ENCODE results near the gene MIF.
A peak's percentile ranks its signal among the peaks of the same experiment; 100 is the strongest.
"Not testable (repeated sequence)": the region's sequence is repeated elsewhere in the genome, so short reads cannot be mapped to it uniquely, and the experiment has no call there.

Gene MIF

GRCh38 chr22:23859201-23859600, 35.0 kb upstream of the MIF start:
- H3K27me3 Mint-ChIP-seq (ENCODE audit: low read depth) = peaks cover 7% of the 10 kb centered on the region
- H3K4me1 Mint-ChIP-seq (ENCODE audit: low read depth) = peaks cover 17% of the 10 kb centered on the region
- peak overlapping the region; percentile 92 for H3K4me3 Mint-ChIP-seq
- H3K9me3 Mint-ChIP-seq = no peaks in the 10 kb centered on the region
- H3K36me3 Mint-ChIP-seq (ENCODE audit: low read depth) = no peaks in the 10 kb centered on the region
- no peak for DNase-seq (ENCODE audit: low spot score)
- no peak overlapping the region for H3K27ac Mint-ChIP-seq

DNA sequence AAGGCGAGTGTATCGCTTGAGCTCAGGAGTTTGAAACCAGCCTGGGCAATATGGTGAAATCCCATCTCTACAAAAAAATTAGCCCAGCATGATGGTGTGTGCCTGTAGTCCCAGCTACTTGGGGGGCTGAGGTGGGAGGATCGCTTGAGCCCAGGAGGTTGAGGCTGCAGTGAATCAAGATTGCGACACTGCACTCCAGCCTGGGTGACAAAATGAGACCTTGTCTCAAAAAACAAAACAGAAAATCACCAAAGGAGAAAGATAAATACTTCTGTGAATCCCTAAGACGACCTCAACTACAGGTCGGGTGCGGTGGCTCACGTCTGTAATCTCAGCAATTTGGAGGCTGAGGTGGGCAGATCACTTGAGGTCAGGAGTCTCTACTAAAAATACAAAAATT, 34.0 kb upstream of the MIF start:
- H3K9me3 Mint-ChIP-seq; DNase-seq (ENCODE audit: low spot score); H3K27me3 Mint-ChIP-seq (ENCODE audit: low read depth); H3K36me3 Mint-ChIP-seq (ENCODE audit: low read depth); H3K27ac Mint-ChIP-seq; H3K4me3 Mint-ChIP-seq: not testable (repeated sequence)
- peaks cover 17% of the 10 kb centered on the region for H3K4me1 Mint-ChIP-seq (ENCODE audit: low read depth)

- Mint-ChIP-seq H3K4me3 (no peak overlapping the region), H3K9me3 (no peaks in the 10 kb centered on the region)
- DNase-seq (ENCODE audit: low spot score) = peak; percentile 36
Observed at GRCh38 chr22:23862103-23862502, 32.1 kb upstream of the MIF start.

DNA sequence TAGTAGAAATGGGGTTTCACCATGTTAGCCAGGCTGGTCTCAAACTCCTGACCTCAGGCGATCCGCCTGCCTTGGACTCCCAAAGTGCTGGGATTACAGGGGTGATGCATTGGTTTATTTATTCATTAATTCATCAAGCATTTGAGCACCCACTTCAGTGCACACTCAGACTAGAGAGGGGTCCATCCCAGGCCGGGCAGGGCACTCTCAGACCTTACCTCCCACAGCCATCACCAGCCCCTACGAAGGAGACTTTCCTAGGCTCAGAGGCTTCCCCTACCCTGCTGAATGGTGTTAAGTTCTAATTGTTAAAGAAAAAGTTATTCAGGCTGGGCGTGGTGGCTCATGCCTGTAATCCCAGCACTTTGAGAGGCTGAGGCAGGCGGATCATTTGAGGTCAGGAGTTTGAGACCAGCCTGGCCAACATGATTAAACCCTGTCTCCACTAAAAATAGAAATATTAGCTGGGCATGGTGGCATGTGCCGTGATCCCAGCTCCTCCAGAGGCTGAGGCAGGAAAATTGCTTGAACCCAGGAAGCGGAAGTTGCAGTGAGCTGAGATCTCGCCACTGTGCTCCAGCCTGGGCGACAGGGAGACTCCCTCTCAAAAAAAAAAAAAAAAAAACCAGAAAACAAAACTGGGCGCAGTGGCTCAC, 29.6 kb upstream of the MIF start:
- H3K36me3 Mint-ChIP-seq (ENCODE audit: low read depth); H3K27ac Mint-ChIP-seq; H3K4me1 Mint-ChIP-seq (ENCODE audit: low read depth); H3K9me3 Mint-ChIP-seq; H3K4me3 Mint-ChIP-seq; H3K27me3 Mint-ChIP-seq (ENCODE audit: low read depth); DNase-seq (ENCODE audit: low spot score): not testable (repeated sequence)

More at GRCh38 chr22:23862103-23862502, 32.1 kb upstream of the MIF start:
- H3K27ac Mint-ChIP-seq = no peak overlapping the region
- H3K36me3 Mint-ChIP-seq (ENCODE audit: low read depth) = no peaks in the 10 kb centered on the region
- peaks cover 3% of the 10 kb centered on the region for H3K27me3 Mint-ChIP-seq (ENCODE audit: low read depth)
- peaks cover 17% of the 10 kb centered on the region for H3K4me1 Mint-ChIP-seq (ENCODE audit: low read depth)

GRCh38 chr22:23868580-23868979, 25.6 kb upstream of the MIF start:
- Mint-ChIP-seq H3K9me3 (no peaks in the 10 kb centered on the region), H3K27ac (no peak overlapping the region), H3K36me3 (ENCODE audit: low read depth) (no peaks in the 10 kb centered on the region), H3K4me1 (ENCODE audit: low read depth) (no peaks in the 10 kb centered on the region), H3K4me3 (no peak overlapping the region), H3K27me3 (ENCODE audit: low read depth) (no peaks in the 10 kb centered on the region)
- DNase-seq (ENCODE audit: low spot score) = no peak

DNA sequence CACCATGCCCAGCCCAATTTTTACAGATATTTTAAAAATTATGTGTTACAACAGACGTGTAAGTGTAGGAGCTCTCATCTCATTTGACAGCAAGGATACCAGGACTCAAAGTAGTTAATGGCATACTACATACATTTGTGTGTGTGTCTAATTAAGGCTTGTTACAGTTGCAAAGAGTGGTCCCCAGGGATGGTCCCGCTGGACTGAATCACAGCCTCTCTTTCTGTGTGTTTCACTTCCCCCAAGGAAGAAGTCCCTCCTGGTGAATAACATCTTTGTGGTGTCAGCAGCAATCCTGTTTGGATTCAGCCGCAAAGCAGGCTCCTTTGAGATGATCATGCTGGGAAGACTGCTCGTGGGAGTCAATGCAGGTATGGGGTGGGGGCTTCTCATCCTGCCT, 19.3 kb upstream of the MIF start:
- Mint-ChIP-seq H3K4me1 (ENCODE audit: low read depth) (no peaks in the 10 kb centered on the region), H3K36me3 (ENCODE audit: low read depth) (no peaks in the 10 kb centered on the region), H3K9me3 (no peaks in the 10 kb centered on the region), H3K27ac (no peak overlapping the region), H3K4me3 (no peak overlapping the region), H3K27me3 (ENCODE audit: low read depth) (no peaks in the 10 kb centered on the region)
- no peak for DNase-seq (ENCODE audit: low spot score)

GRCh38 chr22:23875801-23876200, 18.4 kb upstream of the MIF start:
- no peak overlapping the region for H3K27ac Mint-ChIP-seq

GRCh38 chr22:23877566-23877965, 16.6 kb upstream of the MIF start:
- no peaks in the 10 kb centered on the region for H3K4me1 Mint-ChIP-seq (ENCODE audit: low read depth)
- no peaks in the 10 kb centered on the region for H3K9me3 Mint-ChIP-seq
- DNase-seq (ENCODE audit: low spot score) = no peak
- no peak overlapping the region for H3K27ac Mint-ChIP-seq
- H3K4me3 Mint-ChIP-seq = no peak overlapping the region
- H3K27me3 Mint-ChIP-seq (ENCODE audit: low read depth) = no peaks in the 10 kb centered on the region
- H3K36me3 Mint-ChIP-seq (ENCODE audit: low read depth) = no peaks in the 10 kb centered on the region

More at GRCh38 chr22:23875801-23876200, 18.4 kb upstream of the MIF start:
- no peak overlapping the region for H3K4me3 Mint-ChIP-seq
- no peaks in the 10 kb centered on the region for H3K27me3 Mint-ChIP-seq (ENCODE audit: low read depth)
- DNase-seq (ENCODE audit: low spot score) = no peak
- no peaks in the 10 kb centered on the region for H3K36me3 Mint-ChIP-seq (ENCODE audit: low read depth)
- no peaks in the 10 kb centered on the region for H3K4me1 Mint-ChIP-seq (ENCODE audit: low read depth)
- no peaks in the 10 kb centered on the region for H3K9me3 Mint-ChIP-seq

GRCh38 chr22:23878219-23878618, 16.0 kb upstream of the MIF start:
- Mint-ChIP-seq H3K4me3 (no peak overlapping the region), H3K36me3 (ENCODE audit: low read depth) (no peaks in the 10 kb centered on the region), H3K27ac (no peak overlapping the region), H3K27me3 (ENCODE audit: low read depth) (no peaks in the 10 kb centered on the region), H3K9me3 (no peaks in the 10 kb centered on the region), H3K4me1 (ENCODE audit: low read depth) (no peaks in the 10 kb centered on the region)
- DNase-seq (ENCODE audit: low spot score) = no peak

DNA sequence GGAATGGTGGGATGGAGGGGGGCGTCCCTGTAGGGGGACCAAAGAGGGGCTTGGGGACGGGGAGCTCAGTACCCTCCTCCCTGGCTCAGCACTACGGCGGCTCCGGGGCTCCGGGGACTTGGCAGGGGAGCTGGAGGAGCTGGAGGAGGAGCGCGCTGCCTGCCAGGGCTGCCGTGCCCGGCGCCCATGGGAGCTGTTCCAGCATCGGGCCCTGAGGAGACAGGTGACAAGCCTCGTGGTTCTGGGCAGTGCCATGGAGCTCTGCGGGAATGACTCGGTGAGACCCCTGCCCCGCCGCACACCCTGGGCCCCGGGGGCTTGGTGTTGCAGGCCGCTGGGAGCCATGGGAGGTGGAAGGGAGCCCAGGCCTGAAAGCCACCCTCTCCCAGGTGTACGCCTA, 11.8 kb upstream of the MIF start:
- H3K4me3 Mint-ChIP-seq = no peak overlapping the region
- H3K27me3 Mint-ChIP-seq (ENCODE audit: low read depth) = no peaks in the 10 kb centered on the region
- no peaks in the 10 kb centered on the region for H3K9me3 Mint-ChIP-seq
- no peaks in the 10 kb centered on the region for H3K4me1 Mint-ChIP-seq (ENCODE audit: low read depth)
- no peak for DNase-seq (ENCODE audit: low spot score)
- H3K27ac Mint-ChIP-seq = no peak overlapping the region
- no peaks in the 10 kb centered on the region for H3K36me3 Mint-ChIP-seq (ENCODE audit: low read depth)

DNA sequence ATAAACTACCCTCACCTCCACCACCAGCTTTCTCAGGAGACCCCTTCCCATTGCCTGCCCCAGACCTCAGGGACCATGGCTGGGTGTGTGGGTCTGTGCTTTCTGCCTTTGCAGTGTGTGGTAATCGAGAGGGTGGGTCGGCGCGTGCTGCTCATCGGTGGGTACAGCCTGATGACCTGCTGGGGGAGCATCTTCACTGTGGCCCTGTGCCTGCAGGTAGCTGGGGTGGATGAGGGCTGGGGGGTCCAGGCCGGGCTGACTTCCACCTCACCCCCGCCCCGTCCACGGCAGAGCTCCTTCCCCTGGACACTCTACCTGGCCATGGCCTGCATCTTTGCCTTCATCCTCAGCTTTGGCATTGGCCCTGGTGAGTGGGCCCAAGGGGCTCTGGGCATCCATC, 10.5 kb upstream of the MIF start:
- no peak overlapping the region for H3K4me3 Mint-ChIP-seq
- H3K27me3 Mint-ChIP-seq (ENCODE audit: low read depth) = no peaks in the 10 kb centered on the region
- no peak for DNase-seq (ENCODE audit: low spot score)
- no peak overlapping the region for H3K27ac Mint-ChIP-seq
- no peaks in the 10 kb centered on the region for H3K4me1 Mint-ChIP-seq (ENCODE audit: low read depth)
- H3K9me3 Mint-ChIP-seq = no peaks in the 10 kb centered on the region
- no peaks in the 10 kb centered on the region for H3K36me3 Mint-ChIP-seq (ENCODE audit: low read depth)

- Mint-ChIP-seq H3K4me3 (no peak overlapping the region), H3K4me1 (ENCODE audit: low read depth) (no peaks in the 10 kb centered on the region), H3K27me3 (ENCODE audit: low read depth) (no peaks in the 10 kb centered on the region), H3K36me3 (ENCODE audit: low read depth) (no peaks in the 10 kb centered on the region), H3K27ac (no peak overlapping the region), H3K9me3 (no peaks in the 10 kb centered on the region)
- no peak for DNase-seq (ENCODE audit: low spot score)
Observed at GRCh38 chr22:23884140-23884539, 10.0 kb upstream of the MIF start.

DNA sequence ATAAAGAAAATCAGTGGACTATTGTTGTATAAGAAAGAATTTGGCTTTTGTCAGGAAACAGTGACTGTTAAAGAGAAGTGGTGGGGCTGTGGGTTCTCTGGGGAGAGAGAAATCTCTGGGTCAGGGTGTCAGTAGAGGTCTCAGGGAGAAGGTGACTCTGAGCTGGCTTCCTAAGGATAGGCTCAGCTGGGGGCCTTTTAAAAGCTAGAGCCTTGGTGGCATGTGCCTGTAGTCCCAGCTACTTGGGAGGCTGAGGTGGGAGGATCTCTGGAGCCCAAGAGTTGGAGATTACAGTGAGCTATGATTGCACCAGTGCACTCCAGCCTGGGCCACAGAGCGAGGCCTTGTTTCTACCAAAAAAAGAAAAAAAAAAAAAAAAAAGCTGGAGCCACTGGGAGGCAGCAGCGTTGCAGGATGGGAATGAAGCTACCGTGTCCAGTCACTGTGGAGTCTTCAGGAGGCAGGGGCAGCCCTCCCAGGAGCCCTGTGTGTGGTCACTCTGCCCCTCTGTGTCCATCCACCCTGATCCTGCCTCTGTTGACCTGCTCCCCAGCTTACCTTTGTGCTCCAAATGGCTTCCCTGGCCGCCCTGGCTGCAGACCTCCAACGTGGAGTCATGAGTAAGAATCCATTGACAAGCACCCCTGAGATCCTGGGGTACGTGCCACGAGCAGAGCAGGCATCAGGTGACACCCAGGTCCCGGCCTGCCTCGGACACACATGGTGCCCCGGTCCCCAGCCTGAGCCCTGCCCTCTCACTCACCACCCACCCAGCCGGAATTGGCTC, 5.4 kb upstream of the MIF start:
- Mint-ChIP-seq H3K27ac (no peak overlapping the region), H3K27me3 (ENCODE audit: low read depth) (no peaks in the 10 kb centered on the region), H3K4me3 (no peak overlapping the region), H3K4me1 (ENCODE audit: low read depth) (peaks cover 10% of the 10 kb centered on the region), H3K9me3 (no peaks in the 10 kb centered on the region), H3K36me3 (ENCODE audit: low read depth) (no peaks in the 10 kb centered on the region)
- DNase-seq (ENCODE audit: low spot score) = no peak

GRCh38 chr22:23889620-23890019, 4.6 kb upstream of the MIF start:
- H3K4me1 Mint-ChIP-seq (ENCODE audit: low read depth) = peaks cover 12% of the 10 kb centered on the region
- H3K9me3 Mint-ChIP-seq = no peaks in the 10 kb centered on the region

GRCh38 chr22:23891726-23892125, 2.5 kb upstream of the MIF start:
- Mint-ChIP-seq H3K4me1 (ENCODE audit: low read depth) (peaks cover 16% of the 10 kb centered on the region), H3K27me3 (ENCODE audit: low read depth) (no peaks in the 10 kb centered on the region), H3K9me3 (no peaks in the 10 kb centered on the region), H3K36me3 (ENCODE audit: low read depth) (peaks cover 16% of the 10 kb centered on the region), H3K4me3 (no peak overlapping the region), H3K27ac (peak overlapping the region; percentile 66)
- no peak for DNase-seq (ENCODE audit: low spot score)

More at GRCh38 chr22:23889620-23890019, 4.6 kb upstream of the MIF start:
- Mint-ChIP-seq H3K27me3 (ENCODE audit: low read depth) (no peaks in the 10 kb centered on the region), H3K27ac (no peak overlapping the region), H3K36me3 (ENCODE audit: low read depth) (peaks cover 2% of the 10 kb centered on the region), H3K4me3 (no peak overlapping the region)
- no peak for DNase-seq (ENCODE audit: low spot score)
